H9 (cell line): ENCODE results near the gene CASK. TPM values are rescaled to one million over a fixed set of nuclear protein-coding genes. Genes with fewer than 3 reads are reported as not detected.
A peak's percentile ranks its signal among the peaks of the same experiment; 100 is the strongest.

Source experiments
- DNase-seq: peaks from one replicate; pipeline ENCODE4 v3.0.0-alpha.2; 2017
- H2AFZ ChIP-seq: one replicate; pipeline ENCODE4 v1.6.1; 2013; ENCODE audit warnings: mild to moderate bottlenecking, low read length, control low read depth, moderate library complexity
- H2AK5ac ChIP-seq: 2 replicates; pipeline ENCODE4 v1.6.1; 2013; ENCODE audit warnings: low read length, control low read depth, mixed read lengths; ENCODE audit not compliant: insufficient read length
- H2BK120ac ChIP-seq: one replicate; pipeline ENCODE4 v1.6.1; 2013; ENCODE audit warnings: low read depth, mild to moderate bottlenecking, low read length, control low read depth, inconsistent platforms; ENCODE audit not compliant: poor library complexity, severe bottlenecking
- H2BK12ac ChIP-seq: 2 replicates; pipeline ENCODE4 v1.6.1; 2013; ENCODE audit warnings: low read length, control low read depth, mixed read lengths, low read depth; ENCODE audit not compliant: insufficient read length
- H2BK15ac ChIP-seq: 2 replicates; pipeline ENCODE4 v1.6.1; 2013; ENCODE audit warnings: low read depth, low read length, control low read depth
- H2BK20ac ChIP-seq: one replicate; pipeline ENCODE4 v1.6.1; 2013; ENCODE audit warnings: low read depth, mild to moderate bottlenecking, low read length, control low read depth, inconsistent platforms; ENCODE audit not compliant: poor library complexity, severe bottlenecking
- H2BK5ac ChIP-seq: 2 replicates; pipeline ENCODE4 v1.6.1; 2013; ENCODE audit warnings: low read length, control low read depth, mixed read lengths; ENCODE audit not compliant: insufficient read length
- H3K14ac ChIP-seq: 2 replicates; pipeline ENCODE4 v1.6.1; 2013; ENCODE audit warnings: low read length, control low read depth; ENCODE audit not compliant: insufficient read depth
- H3K18ac ChIP-seq: 2 replicates; pipeline ENCODE4 v1.6.1; 2013; ENCODE audit warnings: low read depth, mild to moderate bottlenecking, mixed read lengths, low read length, control low read depth; ENCODE audit not compliant: insufficient read length
- H3K23ac ChIP-seq: 2 replicates; pipeline ENCODE4 v1.6.1; 2013; ENCODE audit warnings: low read length, control low read depth, mixed read lengths, low read depth; ENCODE audit not compliant: insufficient read length
- H3K23me2 ChIP-seq: 2 replicates; pipeline ENCODE4 v1.6.1; 2013; ENCODE audit warnings: low read depth, mild to moderate bottlenecking, mixed read lengths, low read length, control low read depth; ENCODE audit not compliant: insufficient read length, poor library complexity, severe bottlenecking
- H3K27ac ChIP-seq: 2 replicates; pipeline ENCODE4 v1.5.1; 2013; ENCODE audit warnings: low read length, control low read depth, mixed read lengths, low read depth; ENCODE audit not compliant: insufficient read length
- H3K27me3 ChIP-seq: 2 replicates; pipeline ENCODE4 v1.6.1; 2013; ENCODE audit warnings: low read length, control low read depth, inconsistent platforms; ENCODE audit not compliant: insufficient read depth
- H3K4ac ChIP-seq: 2 replicates; pipeline ENCODE4 v1.6.1; 2013; ENCODE audit warnings: low read depth, mild to moderate bottlenecking, control low read depth, inconsistent platforms, low read length, moderate library complexity
- H3K4me1 ChIP-seq: 2 replicates; pipeline ENCODE4 v1.6.1; 2013; ENCODE audit warnings: low read length, control low read depth, inconsistent platforms; ENCODE audit not compliant: insufficient read depth
- H3K4me2 ChIP-seq: 2 replicates; pipeline ENCODE4 v1.6.1; 2013; ENCODE audit warnings: low read length, control low read depth, mixed read lengths; ENCODE audit not compliant: insufficient read length, insufficient read depth
- H3K56ac ChIP-seq: 2 replicates; pipeline ENCODE4 v1.6.1; 2013; ENCODE audit warnings: low read depth, mild to moderate bottlenecking, mixed read lengths, low read length, control low read depth; ENCODE audit not compliant: insufficient read length
- H3K79me1 ChIP-seq: 2 replicates; pipeline ENCODE4 v1.6.1; 2013; ENCODE audit warnings: low read depth, mild to moderate bottlenecking, moderate library complexity, low read length, control low read depth, inconsistent platforms; ENCODE audit not compliant: insufficient read depth, poor library complexity, severe bottlenecking
- H3K79me2 ChIP-seq: 2 replicates; pipeline ENCODE4 v1.6.1; 2013; ENCODE audit warnings: low read length, control low read depth, inconsistent platforms; ENCODE audit not compliant: insufficient read depth
- H3K9ac ChIP-seq: 2 replicates; pipeline ENCODE4 v1.6.1; 2013; ENCODE audit warnings: low read length, control low read depth, mixed read lengths; ENCODE audit not compliant: insufficient read length; ENCODE audit errors: extremely low read depth
- H3K9me3 ChIP-seq: one replicate; pipeline ENCODE4 v1.6.1; 2013; ENCODE audit warnings: low read depth, low read length, inconsistent platforms; ENCODE audit not compliant: control insufficient read depth
- H3T11ph ChIP-seq: one replicate; pipeline ENCODE4 v1.6.1; 2013; ENCODE audit warnings: mild to moderate bottlenecking, low read length, control low read depth, inconsistent platforms
- H4K20me1 ChIP-seq: one replicate; pipeline ENCODE4 v1.6.1; 2013; ENCODE audit not compliant: control insufficient read depth, insufficient read length, insufficient read depth
- H4K5ac ChIP-seq: 2 replicates; pipeline ENCODE4 v1.6.1; 2013; ENCODE audit warnings: low read depth, mild to moderate bottlenecking, mixed read lengths, low read length, control low read depth; ENCODE audit not compliant: insufficient read length
- H4K8ac ChIP-seq: replicated peaks from 2 replicates; pipeline ENCODE4 v1.6.1; 2013; ENCODE audit warnings: low read length, control low read depth, mixed read lengths, low read depth; ENCODE audit not compliant: insufficient read length
- H4K91ac ChIP-seq: 2 replicates; pipeline ENCODE4 v1.6.1; 2013; ENCODE audit warnings: low read depth, mild to moderate bottlenecking, moderate library complexity, mixed read lengths, low read length, control low read depth; ENCODE audit not compliant: insufficient read length
- H3K27ac Mint-ChIP-seq, 3 experiments: 2 replicates in 2 of 3; 3 replicates in 1 of 3; pipeline ENCODE4 v1.8.0; 2020 to 2021; ENCODE audit warnings: mixed read lengths in 3 of 3, mild to moderate bottlenecking in 1 of 3, moderate library complexity in 1 of 3
- H3K27me3 Mint-ChIP-seq: 2 replicates; pipeline ENCODE4 v1.8.0; 2021; ENCODE audit warnings: low read depth, mild to moderate bottlenecking, moderate library complexity, mixed read lengths
- H3K36me3 Mint-ChIP-seq, 3 experiments: 2 replicates in 2 of 3; 3 replicates in 1 of 3; pipeline ENCODE4 v1.8.0; 2020 to 2021; ENCODE audit warnings: low read depth in 3 of 3, mixed read lengths in 3 of 3; ENCODE audit not compliant: insufficient read depth in 1 of 3
- H3K4me1 Mint-ChIP-seq, 2 experiments: 2 replicates each; pipeline ENCODE4 v1.8.0; 2020; ENCODE audit warnings: mixed read lengths in 2 of 2
- H3K4me3 Mint-ChIP-seq, 2 experiments: 2 replicates in 1 of 2; 3 replicates in 1 of 2; pipeline ENCODE4 v1.8.0; 2020 to 2021; ENCODE audit warnings: mild to moderate bottlenecking in 2 of 2, mixed read lengths in 2 of 2, moderate library complexity in 1 of 2
- H3K9me3 Mint-ChIP-seq, 2 experiments: 2 replicates in 1 of 2; 3 replicates in 1 of 2; pipeline ENCODE4 v1.8.0; 2020; ENCODE audit warnings: mild to moderate bottlenecking in 2 of 2, mixed read lengths in 2 of 2, moderate library complexity in 1 of 2
- WGBS: extraction: QIAGEN DNeasy Blood & Tissue Kit; methylation state at CpG from one replicate; pipeline ENCODE4 v1.1.7; 2013; ENCODE audit warnings: missing lambda C conversion rate, low lambda C conversion rate, mixed read lengths; ENCODE audit not compliant: insufficient read length; ENCODE audit errors: extremely low coverage; 5-methylcytosine and 5-hydroxymethylcytosine counted together
- total RNA-seq: library from RNA; stranded (reverse); gene quantifications from 2 replicates; pipeline ENCODE4 v1.2.1, GENCODE V29; 2021
- TF ChIP-seq, protein P1 (sequence below): fragments of 200-600 bp; sonication (generic); conservative IDR thresholded peaks from 3 replicates; pipeline ENCODE4 v1.8.0; 2021; ENCODE audit warnings: antibody characterized with exemption, mild to moderate bottlenecking

The CASK gene
- total RNA-seq, 1 experiment from 2014 or later = 44.1 TPM

DNA sequence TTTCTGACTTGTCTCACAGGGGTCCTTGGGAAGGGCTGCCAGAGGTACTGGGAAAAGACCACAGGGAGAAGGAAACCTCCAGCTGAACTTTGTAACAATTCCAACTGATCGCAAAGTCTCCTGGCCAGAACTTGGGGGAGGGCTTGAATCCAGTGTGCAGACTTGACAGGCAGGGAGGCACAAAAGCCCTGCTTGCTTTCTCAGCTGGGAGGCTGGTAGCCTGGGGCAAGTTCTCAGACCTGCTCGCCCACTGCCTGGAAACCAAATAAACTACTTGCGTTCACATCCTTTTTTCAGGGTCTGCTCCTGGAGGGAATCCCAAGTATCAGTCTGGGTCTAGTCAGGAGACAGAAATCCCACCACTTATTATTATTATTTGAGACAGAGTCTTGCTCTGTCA is 48.0 kb upstream of the CASK start:
- Histone ChIP-seq H3K4me1 (no peaks in the 10 kb centered on the region), H4K20me1 (no peaks in the 10 kb centered on the region), H3K23ac (no peak overlapping the region), H3K9me3 (no peaks in the 10 kb centered on the region), H3K27me3 (no peaks in the 10 kb centered on the region), H2BK15ac (no peak overlapping the region), H2BK12ac (no peak overlapping the region), H4K5ac (no peak overlapping the region), H3K23me2 (no peaks in the 10 kb centered on the region), H2BK20ac (no peak overlapping the region), H2AFZ (no peak overlapping the region), H2AK5ac (no peak overlapping the region), H2BK120ac (no peak overlapping the region), H3T11ph (no peak overlapping the region), H3K79me2 (no peaks in the 10 kb centered on the region), H2BK5ac (no peak overlapping the region), H3K9ac (no peak overlapping the region), H3K79me1 (no peaks in the 10 kb centered on the region), H3K4me2 (no peak overlapping the region), H4K8ac (no peak overlapping the region), H3K18ac (no peak overlapping the region), H4K91ac (no peak overlapping the region), H3K4ac (no peak overlapping the region), H3K14ac (no peak overlapping the region), H3K56ac (no peak overlapping the region), H3K27ac (no peak overlapping the region)
- no CpG with 5 or more reads among the region's 3 CpGs for WGBS
- H3K27ac Mint-ChIP-seq = no peak overlapping the region
- peaks cover 44 to 61% of the 10 kb centered on the region in 2 experiments for H3K9me3 Mint-ChIP-seq
- H3K27me3 Mint-ChIP-seq = no peaks in the 10 kb centered on the region
- no peak overlapping the region for H3K4me3 Mint-ChIP-seq
- peak; percentile 48 for DNase-seq
- TF ChIP-seq, protein P1, sequence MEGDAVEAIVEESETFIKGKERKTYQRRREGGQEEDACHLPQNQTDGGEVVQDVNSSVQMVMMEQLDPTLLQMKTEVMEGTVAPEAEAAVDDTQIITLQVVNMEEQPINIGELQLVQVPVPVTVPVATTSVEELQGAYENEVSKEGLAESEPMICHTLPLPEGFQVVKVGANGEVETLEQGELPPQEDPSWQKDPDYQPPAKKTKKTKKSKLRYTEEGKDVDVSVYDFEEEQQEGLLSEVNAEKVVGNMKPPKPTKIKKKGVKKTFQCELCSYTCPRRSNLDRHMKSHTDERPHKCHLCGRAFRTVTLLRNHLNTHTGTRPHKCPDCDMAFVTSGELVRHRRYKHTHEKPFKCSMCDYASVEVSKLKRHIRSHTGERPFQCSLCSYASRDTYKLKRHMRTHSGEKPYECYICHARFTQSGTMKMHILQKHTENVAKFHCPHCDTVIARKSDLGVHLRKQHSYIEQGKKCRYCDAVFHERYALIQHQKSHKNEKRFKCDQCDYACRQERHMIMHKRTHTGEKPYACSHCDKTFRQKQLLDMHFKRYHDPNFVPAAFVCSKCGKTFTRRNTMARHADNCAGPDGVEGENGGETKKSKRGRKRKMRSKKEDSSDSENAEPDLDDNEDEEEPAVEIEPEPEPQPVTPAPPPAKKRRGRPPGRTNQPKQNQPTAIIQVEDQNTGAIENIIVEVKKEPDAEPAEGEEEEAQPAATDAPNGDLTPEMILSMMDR = no peak
- peaks cover 3 to 9% (median 3%) of the 10 kb centered on the region in 3 experiments; a peak in 4 of 7 replicates for H3K36me3 Mint-ChIP-seq
- H3K4me1 Mint-ChIP-seq = peaks cover 18 to 20% of the 10 kb centered on the region in 2 experiments
